Ascending aorta (tissue), 2 donors: ENCODE data around the gene TANC1. TPM values are rescaled to one million over a fixed set of nuclear protein-coding genes. Genes with fewer than 3 reads are reported as not detected.

ENCODE experiments used
- DNase-seq, 2 donors: peaks; one replicate each; pipeline ENCODE4 v3.0.0-alpha.2; 2019; ENCODE audit warnings: low spot score in 2 of 2
- H3K27ac ChIP-seq, 2 donors: fragments of 200-600 bp; sonication (generic); one replicate each; pipeline ENCODE4 v1.5.1; 2016 to 2017; ENCODE audit warnings: mild to moderate bottlenecking in 1 of 2
- H3K27me3 ChIP-seq: fragments of 200-600 bp; sonication (generic); one replicate; pipeline ENCODE4 v1.5.1; 2017
- H3K36me3 ChIP-seq, 2 donors: fragments of 200-600 bp; sonication (generic); one replicate each; pipeline ENCODE4 v1.5.1; 2016
- H3K4me1 ChIP-seq, 2 donors: fragments of 200-600 bp; sonication (generic); one replicate each; pipeline ENCODE4 v1.5.1; 2016 to 2017; ENCODE audit warnings: mild to moderate bottlenecking in 1 of 2
- H3K4me3 ChIP-seq, 2 donors: fragments of 200-600 bp; sonication (generic); one replicate each; pipeline ENCODE4 v1.5.1; 2016 to 2017; ENCODE audit warnings: mild to moderate bottlenecking in 1 of 2
- H3K9me3 ChIP-seq, 2 donors: fragments of 200-600 bp; sonication (generic); one replicate each; pipeline ENCODE4 v1.5.1; 2016
- intact Hi-C: fragments of 100-400 bp; cut with DNase I; formaldehyde crosslinking; loops from one replicate; pipeline ENCODE4 v1.15.1; 2023
- total RNA-seq: library from RNA; depleted of rRNA; stranded (reverse); fragments of >200 nt; gene quantifications from one replicate; pipeline ENCODE4 v1.1.0, GENCODE V29; 2016
- TF ChIP-seq, protein P1 (sequence below), 3 experiments: fragments of 200-600 bp in 2 of 3; fragments of 450-650 bp in 1 of 3; sonication (generic) in 2 of 3; IDR thresholded peaks; one replicate each; pipeline ENCODE4 v1.5.1; 2016 to 2019; ENCODE audit warnings: antibody characterized with exemption in 3 of 3, mild to moderate bottlenecking in 1 of 3, moderate library complexity in 1 of 3

The TANC1 gene
- total RNA-seq, 1 donor from 2014 or later: 45.4 TPM

DNA sequence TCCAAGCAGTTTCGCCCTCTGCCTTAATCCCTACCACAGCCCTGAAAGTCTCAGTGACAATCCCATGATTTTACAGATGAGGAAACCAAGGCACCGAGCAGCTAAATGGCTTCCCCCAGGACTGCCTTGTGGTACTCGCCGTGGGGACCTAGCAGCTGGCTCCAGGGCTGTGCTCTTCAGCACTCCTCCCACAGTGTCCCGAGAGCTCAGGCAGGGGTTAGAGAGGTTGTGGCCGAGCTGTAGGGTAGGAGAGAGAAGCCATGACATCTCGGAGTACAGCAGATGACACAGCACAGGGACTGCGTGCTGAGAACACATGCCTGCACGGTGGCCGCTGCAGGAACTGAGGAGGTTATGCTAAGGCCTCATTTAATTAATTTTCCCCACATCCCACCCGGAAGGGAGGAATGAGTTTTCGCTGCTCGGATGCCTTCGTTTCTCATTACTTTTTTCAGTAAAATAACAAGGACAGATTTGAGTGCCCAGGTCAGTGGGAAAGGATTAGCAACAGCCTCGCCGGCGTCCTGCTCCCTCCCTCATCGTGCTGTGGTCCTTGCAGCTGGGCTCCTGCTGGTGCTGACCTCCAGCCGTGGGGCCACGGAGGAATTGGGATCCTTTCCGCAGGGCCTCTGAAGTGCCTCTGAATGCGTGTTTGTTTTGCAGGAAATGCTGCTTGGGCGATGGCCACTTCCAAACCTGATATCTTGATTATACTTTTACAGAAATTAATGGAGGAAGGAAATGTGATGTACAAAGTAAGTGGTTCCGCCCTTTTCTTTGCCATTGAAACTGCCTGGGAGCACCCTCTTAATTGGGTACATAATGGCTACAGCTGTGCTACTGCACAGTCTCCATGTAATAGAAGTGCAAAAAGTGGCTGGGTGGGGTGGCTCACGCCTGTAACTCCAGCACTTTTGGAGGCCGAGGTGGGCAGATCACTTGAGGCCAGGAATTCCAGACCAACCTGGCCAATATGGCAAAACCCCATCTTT, 256.9 kb downstream of the TANC1 start:
- peak overlapping the region in 1 of 2 donors; percentile 23 for H3K27ac ChIP-seq
- no peaks in the 10 kb centered on the region for H3K4me1 ChIP-seq
- no peak for DNase-seq
- H3K27me3 ChIP-seq: no peaks in the 10 kb centered on the region
- no peaks in the 10 kb centered on the region for H3K9me3 ChIP-seq
- TF ChIP-seq, protein P1, sequence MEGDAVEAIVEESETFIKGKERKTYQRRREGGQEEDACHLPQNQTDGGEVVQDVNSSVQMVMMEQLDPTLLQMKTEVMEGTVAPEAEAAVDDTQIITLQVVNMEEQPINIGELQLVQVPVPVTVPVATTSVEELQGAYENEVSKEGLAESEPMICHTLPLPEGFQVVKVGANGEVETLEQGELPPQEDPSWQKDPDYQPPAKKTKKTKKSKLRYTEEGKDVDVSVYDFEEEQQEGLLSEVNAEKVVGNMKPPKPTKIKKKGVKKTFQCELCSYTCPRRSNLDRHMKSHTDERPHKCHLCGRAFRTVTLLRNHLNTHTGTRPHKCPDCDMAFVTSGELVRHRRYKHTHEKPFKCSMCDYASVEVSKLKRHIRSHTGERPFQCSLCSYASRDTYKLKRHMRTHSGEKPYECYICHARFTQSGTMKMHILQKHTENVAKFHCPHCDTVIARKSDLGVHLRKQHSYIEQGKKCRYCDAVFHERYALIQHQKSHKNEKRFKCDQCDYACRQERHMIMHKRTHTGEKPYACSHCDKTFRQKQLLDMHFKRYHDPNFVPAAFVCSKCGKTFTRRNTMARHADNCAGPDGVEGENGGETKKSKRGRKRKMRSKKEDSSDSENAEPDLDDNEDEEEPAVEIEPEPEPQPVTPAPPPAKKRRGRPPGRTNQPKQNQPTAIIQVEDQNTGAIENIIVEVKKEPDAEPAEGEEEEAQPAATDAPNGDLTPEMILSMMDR (IDR thresholded peaks at IDR 0.05): no peak
- no peak overlapping the region for H3K4me3 ChIP-seq
- intact Hi-C loops: no loop called here
- peaks cover 50 to 62% of the 10 kb centered on the region in 2 donors for H3K36me3 ChIP-seq

DNA sequence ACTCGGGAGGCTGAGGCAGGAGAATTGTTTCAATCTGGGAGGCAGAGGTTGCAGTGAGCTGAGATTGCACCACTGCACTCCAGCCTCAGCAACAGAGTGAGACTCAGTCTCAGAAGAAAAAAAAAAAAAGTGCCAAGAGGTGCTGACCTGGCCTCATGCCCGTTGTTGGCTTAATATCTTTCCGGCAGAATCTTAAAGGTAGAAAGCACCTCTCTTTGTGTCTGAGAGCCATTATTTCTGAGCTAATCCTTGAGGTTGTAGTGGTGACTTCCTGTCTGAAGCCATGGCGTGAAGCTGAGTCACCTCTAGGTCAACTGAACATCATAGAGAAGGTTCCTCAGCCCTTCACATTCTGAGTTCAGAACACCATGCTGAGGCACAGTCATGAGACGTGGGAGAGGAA, 257.6 kb downstream of the TANC1 start:
- Histone ChIP-seq H3K27me3 (no peaks in the 10 kb centered on the region), H3K27ac (peak overlapping the region in 1 of 2 donors; percentile 23), H3K4me3 (no peak overlapping the region), H3K4me1 (no peaks in the 10 kb centered on the region), H3K9me3 (no peaks in the 10 kb centered on the region), H3K36me3 (peaks cover 53 to 64% of the 10 kb centered on the region in 2 donors)
- no peak for DNase-seq
- TF ChIP-seq, protein P1 (IDR thresholded peaks at IDR 0.05): no peak
- intact Hi-C loops: no loop called here

DNA sequence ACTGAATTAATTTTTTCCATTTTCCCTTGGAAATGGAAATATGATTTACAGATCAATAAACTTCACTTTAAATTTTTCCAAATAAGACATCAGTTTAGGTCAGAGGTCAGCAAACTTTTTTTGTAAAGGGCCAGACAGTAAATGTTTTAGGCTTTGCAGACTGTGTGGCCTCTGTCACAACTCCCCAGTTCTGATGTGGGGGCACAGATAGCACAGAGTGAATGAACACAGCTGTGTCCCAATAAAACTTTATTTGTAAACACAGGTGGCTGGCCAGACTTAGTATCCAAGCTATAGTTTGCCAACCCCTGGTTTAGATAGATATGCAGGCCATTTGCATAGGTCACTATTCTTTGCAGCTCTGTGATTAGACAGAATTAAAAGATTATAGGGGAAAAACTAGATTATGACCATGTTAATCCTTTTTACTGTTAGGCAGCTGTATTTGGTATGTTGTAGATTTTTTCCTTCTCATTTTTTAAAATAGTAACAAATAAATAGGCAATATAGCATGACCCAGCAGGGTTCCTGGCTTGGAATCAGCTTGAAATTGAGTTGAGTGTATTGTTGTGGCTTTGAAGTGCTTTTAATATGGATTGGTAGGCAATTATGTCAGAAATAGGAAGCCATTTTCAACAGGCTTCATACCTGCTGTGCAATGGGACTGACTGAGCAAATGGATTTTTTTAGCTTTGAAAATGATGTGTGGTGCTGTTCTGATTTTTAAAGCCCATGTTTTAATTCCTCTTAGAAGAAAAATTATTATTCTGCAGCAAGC, 258.4 kb downstream of the TANC1 start:
- Histone ChIP-seq H3K4me1 (no peaks in the 10 kb centered on the region), H3K36me3 (peaks cover 47 to 69% of the 10 kb centered on the region in 2 donors), H3K27ac (no peak overlapping the region), H3K4me3 (no peak overlapping the region), H3K27me3 (no peaks in the 10 kb centered on the region), H3K9me3 (no peaks in the 10 kb centered on the region)
- intact Hi-C loops: no loop called here
- TF ChIP-seq, protein P1 (IDR thresholded peaks at IDR 0.05): no peak
- no peak for DNase-seq

DNA sequence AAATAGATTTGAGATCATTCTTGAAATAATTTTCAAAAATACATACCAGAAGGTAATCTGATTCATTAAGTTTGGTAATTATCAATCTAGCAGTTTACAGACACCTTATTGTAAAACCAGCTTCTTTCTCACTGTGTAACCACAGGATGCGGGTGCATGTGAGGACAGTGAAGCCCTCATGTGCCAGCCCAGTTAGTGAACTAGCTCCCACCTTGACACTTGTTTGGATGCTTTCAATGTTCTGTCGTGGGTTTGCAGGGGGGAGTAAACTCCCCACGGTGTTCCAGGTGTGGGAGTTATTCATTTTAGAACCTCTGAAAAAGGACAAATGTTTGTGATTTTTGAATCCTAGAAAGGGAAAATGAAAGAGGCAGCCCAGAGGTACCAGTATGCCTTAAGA, 259.0 kb downstream of the TANC1 start:
- Histone ChIP-seq H3K9me3 (no peaks in the 10 kb centered on the region), H3K27me3 (no peaks in the 10 kb centered on the region), H3K4me3 (no peak overlapping the region), H3K4me1 (no peaks in the 10 kb centered on the region), H3K27ac (no peak overlapping the region), H3K36me3 (peaks cover 42 to 65% of the 10 kb centered on the region in 2 donors)
- intact Hi-C loops: no loop called here
- DNase-seq: no peak
- TF ChIP-seq, protein P1 (IDR thresholded peaks at IDR 0.05): no peak

DNA sequence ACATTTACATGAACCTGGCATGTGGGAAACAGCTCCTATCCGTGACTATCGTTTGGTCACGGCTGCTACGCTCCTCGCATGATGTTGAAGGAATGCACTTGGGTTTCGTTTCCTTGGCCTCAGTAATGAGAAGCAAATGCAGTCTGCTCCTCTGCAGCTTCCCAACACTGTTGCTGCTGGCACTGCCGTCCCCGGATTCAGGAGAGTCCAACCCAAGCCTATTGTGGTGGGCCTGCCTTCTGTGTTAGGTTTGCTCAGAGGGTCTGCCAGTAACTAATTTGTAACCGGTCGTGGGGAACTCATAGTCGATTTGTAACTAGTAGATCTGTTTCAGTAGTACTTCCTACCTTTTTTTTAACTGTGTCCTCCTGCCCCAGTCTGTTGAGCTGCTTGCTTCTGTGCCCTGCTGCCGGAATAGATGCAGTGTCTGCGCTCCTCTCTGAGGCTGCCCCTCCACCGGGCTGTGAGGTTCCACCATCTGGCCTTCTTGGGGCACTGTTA, 259.7 kb downstream of the TANC1 start:
- no peaks in the 10 kb centered on the region for H3K9me3 ChIP-seq
- DNase-seq: no peak
- H3K36me3 ChIP-seq: peaks cover 42 to 59% of the 10 kb centered on the region in 2 donors
- H3K4me3 ChIP-seq: no peak overlapping the region
- intact Hi-C loops: no loop called here
- H3K27me3 ChIP-seq: no peaks in the 10 kb centered on the region
- H3K4me1 ChIP-seq: no peaks in the 10 kb centered on the region
- TF ChIP-seq, protein P1 (IDR thresholded peaks at IDR 0.05): no peak
- peak overlapping the region in 1 of 2 donors; percentile 20 for H3K27ac ChIP-seq
